PFSK-1 (cell line): Measurements from ENCODE around the gene EFCAB6.

Experiments
- FOXP2 ChIP-seq: optimal IDR thresholded peaks from 2 replicates; pipeline ENCODE3; 2011; ENCODE audit warnings: borderline replicate concordance, control low read depth, inconsistent platforms; ENCODE audit not compliant: insufficient read depth; ENCODE audit errors: extremely low read length, extremely low read depth
- POLR2AphosphoS5 ChIP-seq: IDR thresholded peaks from 2 replicates; pipeline ENCODE4 v1.6.1; 2012; ENCODE audit warnings: low read depth, mild to moderate bottlenecking, control low read depth, low read length, moderate library complexity
- REST ChIP-seq, 2 experiments: IDR thresholded peaks; 2 replicates each; pipeline versions ENCODE4 v1.6.1 to v1.8.0; 2011 to 2012; ENCODE audit warnings: low read depth in 2 of 2, low read length in 2 of 2, control low read depth in 1 of 2, inconsistent platforms in 1 of 2, mild to moderate bottlenecking in 1 of 2, moderate library complexity in 1 of 2; ENCODE audit not compliant: insufficient read depth in 1 of 2
- SIN3A ChIP-seq: IDR thresholded peaks from 2 replicates; pipeline ENCODE4 v1.6.1; 2012; ENCODE audit warnings: mild to moderate bottlenecking, low read length, moderate library complexity, borderline replicate concordance; ENCODE audit not compliant: insufficient read depth
- TAF1 ChIP-seq: IDR thresholded peaks from 2 replicates; pipeline ENCODE4 v1.6.1; 2012; ENCODE audit warnings: low read length, control low read depth, borderline replicate concordance; ENCODE audit not compliant: insufficient read depth

DNA sequence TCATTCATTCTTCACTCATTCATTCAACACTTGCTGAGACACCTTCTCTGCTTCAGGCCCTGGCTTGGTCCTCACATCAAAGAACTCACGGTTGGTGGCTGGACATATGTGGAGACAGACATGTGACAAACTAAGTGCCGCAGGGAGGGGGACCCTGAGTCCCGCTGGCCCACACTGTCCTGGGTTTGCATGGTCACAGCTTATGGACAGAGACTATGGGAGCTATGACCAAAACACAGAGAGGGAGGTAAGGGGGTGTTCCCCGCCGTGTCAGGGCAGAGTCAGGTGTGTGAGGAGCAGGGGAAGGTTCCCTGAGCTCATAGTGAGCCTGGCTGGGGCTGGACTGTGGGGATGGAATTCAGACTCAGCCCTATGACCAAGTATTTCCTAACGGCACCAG is 277.2 kb downstream of the EFCAB6 start:
- TF ChIP-seq POLR2AphosphoS5: no peak
- no peak for TF ChIP-seq TAF1
- no peak for TF ChIP-seq REST (IDR thresholded peaks at IDR 0.05; ENCODE audit: insufficient read depth in 1 of 2, low read depth in 2 of 2, low read length in 2 of 2)
- TF ChIP-seq FOXP2: no peak
- TF ChIP-seq SIN3A: no peak
